GM19238 (cell line): ENCODE measurements around the gene SCN8A.
"Not testable (repeated sequence)": the region's sequence is repeated elsewhere in the genome, so short reads cannot be mapped to it uniquely, and the experiment has no call there.

Source experiments
- DNase-seq: peaks from one replicate; pipeline ENCODE4 v3.0.0; 2011; ENCODE audit warnings: low spot score; ENCODE audit not compliant: insufficient read length

SCN8A gene

DNA sequence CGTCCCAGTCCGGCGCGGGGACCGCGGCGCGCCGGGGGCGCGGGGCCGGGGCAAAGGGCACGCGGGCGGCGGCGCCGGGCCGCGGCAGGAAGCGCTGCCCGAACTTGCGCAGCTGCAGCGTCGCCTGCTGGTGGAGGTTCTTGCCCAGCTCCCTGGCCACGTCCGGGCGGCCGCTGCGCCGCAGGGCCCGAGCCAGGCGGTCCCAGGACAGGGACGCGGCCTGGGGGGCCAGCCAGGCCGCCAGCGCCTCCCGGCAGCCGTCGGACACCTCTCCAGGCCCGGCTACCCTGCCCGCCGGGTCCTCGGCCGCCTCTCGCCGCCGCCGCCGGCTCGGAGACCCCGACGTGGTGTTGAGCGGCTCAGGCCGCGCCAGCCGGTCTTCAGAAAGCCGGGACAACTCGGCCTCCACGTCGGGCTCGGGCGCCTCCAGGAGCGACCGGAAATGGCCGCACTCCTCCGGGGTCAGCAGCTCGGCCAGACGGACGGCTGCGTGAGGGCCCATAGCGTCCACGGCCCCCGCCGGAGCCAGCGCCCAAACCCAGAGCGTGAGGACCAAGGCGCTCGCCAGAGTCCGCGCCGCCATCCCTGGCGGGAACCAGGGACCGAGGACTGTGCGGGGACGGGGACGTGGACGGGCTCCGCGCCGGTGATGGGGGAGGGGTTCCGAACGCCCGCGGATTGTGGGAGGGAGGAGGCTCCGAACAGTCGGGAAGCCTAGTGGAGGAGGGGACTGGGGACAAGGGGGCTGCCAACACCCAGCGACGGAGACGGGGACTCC lies 223.5 kb downstream of the SCN8A start:
- DNase-seq = peak; percentile 62

DNA sequence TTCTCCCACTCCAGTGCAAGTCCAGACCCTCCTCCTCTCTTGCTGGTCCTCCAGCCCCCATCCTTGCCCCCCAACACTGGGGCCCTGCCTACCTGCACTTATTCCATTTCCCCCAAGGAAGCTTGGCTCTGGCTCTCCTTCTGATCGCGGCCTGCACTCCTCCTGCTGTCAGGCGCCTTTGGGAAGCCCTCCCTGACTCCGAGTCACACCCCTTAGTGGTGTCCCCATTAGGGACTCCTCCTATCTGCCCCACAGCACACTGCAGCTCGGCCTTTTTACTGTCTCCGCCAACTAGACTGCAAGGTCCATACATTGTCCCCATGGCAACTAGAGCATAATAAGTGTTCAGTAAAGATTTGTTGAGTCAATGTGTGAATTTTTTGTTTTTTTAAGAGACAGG lies 224.5 kb downstream of the SCN8A start:
- no peak for DNase-seq

DNA sequence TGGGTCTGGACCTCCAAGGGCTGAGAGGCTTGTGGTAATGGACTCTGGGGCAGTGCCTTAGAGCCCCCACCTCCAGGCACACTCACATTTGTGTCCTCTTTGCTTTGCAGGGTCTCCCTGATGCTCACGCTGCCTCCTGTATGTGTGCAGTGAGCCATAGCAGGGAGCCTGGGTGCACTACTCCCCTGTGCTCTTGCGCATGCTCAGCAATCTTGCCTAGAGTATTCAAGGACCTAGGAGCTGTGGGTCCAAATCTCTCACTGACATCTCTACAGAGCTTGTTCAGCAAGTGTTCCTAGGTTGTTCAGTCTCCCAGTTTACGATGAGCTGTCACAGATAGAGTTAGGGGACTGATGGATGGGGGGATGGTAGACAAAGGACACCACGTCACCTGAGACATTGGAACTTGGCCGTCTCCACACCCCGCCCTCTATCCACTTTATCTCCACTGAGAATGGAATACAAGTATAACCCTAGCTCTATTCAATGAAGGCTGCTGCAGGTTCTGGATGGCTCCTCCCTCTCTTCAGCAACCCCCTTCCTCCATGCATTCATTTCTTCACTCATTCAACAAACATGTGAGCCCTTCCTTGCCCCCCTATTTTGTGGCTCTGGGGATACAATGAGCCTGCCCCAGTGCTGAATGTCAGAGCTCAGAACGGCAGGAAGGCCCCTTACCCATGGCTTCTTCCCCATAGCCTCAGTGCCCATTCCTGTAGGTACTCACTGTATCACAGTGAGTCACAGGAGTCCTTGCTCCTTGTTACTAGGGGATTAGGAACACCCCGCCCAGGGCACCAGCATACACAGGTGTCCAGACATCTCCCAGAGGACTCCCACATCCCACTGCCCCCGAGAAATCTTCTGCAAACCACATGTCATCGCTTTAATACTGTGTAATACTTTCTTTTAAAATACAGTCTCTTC lies 226.3 kb downstream of the SCN8A start:
- no peak for DNase-seq

DNA sequence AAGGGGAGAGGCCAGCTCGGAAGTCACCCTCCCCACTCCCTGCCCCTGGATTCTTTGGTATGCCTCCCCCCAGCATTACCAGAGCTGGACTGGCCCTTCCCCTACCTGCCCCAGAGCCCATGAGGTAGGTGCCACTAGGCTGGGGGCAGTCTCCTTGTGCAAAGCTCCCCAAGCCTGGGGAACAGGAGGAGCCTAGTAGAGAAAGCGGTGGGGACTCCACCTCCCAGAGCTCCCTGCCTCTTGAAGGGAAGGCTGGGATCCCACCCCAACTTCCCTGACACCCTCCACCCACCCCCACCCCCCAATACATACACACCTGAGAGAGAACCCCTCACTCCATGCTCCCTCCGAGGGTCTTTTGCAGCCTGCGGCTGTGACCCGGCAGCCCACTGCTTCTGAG lies 227.1 kb downstream of the SCN8A start:
- no peak for DNase-seq

DNA sequence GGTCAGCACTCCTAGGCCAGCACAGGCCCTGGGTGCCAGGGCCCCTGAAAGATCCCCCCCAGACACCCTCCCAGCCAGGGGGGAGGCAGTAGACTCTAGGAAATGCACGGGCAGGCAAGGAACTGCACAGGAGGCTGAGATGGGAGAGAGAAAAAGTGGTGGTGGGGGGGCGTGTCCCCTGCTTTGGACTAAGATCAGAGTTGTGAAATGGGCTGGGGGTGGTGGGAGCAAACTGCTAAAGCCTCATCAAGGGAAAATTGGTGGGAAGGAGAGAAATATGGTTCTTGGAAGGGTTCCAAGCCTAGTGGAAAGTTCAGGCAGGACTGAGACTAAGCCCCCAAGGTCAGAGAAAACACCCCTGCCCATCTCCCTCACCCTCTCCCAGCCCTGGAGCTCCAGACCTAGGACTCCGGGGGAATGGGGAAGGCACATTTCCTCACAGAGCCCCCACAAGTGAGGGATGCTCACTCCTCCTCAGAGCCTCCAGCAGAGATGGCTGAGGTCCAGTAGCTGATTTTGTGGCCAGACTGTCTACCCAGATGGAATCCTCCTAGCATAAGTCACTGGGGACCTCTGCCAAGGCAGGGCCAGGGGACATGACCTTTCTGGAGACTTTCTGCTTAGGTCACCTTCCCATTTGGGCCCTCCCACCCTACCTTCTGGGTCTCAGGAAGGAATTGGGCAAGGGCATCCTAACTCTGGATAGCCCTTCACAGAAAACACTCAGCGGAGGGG lies 227.7 kb downstream of the SCN8A start:
- no peak for DNase-seq

DNA sequence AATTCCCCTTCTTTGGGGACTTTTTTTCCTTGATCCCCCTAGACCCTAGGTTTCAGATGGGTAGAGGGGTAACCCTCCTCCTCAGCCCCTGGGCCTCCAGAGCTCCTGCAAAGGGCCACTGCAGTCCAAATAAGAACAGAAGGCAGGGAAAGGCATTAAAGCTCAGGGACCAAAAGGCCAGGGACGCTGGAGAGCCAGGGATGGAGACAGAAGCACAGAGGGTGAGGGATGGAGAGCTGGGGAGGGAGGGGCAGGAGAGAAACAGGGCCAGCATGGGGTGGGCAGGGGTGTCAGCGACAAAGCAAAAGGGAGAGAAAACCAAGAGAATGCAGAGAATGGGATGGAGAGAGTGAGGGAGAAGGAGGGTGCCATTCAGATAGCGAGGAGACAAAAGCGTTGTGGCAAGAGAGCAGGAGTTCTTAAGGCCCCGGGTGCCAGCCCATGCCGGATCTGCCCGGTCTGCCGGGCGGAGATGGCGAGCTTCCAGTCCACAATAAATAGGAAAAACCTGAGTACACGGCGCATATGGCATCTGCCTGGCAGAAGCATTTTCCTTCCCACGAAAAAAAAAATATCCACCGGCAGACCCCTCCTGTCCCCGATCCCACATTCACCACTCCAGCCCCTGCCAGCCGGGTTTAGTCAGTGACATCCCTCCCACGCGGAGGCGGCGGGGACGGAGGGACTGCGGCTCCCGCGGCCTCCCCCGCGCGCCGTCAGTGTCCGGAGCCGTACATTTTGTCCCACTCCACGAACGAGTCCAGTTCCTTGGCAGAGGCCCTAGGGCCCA lies 228.9 kb downstream of the SCN8A start:
- DNase-seq = no peak

DNA sequence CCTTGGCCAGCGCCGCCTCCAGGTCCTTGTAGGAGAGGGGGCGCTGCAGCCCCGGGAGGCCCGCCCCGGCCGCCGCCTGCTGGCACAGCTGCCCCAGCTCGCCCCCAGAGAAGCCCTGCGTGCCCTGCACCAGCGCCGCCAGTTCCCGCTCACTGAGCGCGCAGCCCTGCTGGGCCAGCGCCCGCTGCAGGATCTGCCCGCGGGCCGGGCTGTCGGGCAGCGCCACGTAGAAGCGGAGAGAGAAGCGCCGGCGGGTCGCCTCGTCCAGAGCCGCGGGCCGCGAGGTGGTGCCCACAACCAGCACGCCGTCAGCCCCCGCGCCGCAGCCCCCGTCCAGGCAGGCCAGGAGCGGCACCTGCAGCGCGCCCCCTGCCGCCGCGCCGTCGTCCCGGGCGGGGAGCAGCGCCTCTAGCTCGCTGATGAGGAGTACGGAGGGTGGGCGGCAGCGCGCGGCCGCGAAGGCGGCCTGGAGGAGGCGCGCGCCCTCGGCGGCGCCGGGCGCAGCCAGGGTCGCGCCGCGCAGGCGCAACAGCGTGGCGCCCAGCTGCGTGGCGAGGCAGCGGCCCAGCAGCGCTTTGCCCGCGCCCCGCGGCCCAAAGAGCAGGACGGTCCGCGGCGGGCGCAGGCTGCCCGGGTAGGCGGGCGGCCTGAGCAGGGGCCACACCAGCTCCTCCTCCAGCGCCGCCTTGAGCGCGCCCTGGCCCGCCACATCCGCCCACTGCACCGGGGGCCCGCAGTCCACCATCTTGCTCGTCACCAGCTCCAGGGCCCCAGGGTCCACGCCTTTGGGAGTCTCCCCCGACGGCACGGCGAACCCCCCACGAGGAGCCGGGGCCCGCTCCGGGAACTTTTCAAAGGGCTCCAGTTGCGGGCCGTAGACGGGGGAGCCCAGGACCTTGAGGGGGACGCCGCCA lies 229.8 kb downstream of the SCN8A start:
- no peak for DNase-seq

DNA sequence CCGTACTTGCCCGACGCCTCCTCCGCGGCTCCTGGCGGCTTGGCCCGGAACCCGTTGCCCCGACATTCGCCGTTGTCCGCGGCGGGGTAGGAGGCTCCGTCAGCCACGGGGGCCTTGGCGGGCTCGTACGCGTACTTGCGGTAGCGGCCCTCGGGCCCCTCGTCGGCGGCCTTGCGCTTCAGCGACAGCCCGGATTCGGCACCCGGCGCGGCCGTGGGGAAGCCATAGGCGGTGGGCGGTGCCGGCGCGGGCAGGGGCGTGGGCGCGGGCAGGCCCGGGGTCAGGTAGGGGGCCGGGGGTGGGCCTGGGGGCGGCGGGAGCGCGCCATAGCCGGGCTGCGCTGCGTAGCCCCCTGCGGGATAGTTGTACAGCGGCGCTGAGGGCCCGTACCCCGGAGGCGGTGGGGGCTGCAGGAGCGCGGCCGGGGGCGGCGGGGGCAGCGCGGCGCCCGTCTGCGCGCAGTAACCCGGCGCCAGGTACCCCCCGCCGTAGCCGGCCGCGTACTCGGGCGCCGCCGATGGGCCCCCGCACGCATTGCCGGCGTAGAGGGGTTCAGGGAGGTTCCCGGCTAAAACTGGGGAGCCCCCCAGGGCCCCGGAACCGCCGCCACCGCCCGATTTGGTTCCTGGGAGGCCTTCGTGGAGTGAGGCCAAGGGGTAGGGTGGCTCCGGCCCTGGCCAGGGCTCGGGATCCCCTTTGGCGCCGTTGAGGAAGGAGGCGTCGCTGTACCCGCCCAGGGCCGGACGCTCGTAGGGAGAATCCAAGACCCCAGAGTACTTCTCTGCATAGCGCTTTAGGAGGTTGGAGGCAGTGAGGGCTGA lies 230.6 kb downstream of the SCN8A start:
- DNase-seq = no peak

DNA sequence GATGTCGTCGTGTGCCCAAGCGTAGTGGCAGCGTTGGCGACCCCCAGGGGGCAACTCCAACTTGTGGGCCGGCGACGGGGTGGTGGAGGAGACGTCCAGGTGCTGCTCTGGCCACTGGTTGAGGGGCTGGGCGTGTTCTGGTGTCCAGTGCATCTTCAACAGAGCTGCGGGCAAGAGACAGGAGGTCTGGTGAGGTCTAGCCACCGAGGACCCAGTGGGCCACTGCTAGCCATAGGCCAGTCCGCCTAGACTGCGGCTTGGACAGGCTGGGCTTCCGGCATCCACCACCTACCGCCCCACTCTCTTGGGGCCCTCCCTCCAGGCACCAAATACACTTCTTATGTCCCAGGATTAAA lies 231.2 kb downstream of the SCN8A start:
- no peak for DNase-seq

DNA sequence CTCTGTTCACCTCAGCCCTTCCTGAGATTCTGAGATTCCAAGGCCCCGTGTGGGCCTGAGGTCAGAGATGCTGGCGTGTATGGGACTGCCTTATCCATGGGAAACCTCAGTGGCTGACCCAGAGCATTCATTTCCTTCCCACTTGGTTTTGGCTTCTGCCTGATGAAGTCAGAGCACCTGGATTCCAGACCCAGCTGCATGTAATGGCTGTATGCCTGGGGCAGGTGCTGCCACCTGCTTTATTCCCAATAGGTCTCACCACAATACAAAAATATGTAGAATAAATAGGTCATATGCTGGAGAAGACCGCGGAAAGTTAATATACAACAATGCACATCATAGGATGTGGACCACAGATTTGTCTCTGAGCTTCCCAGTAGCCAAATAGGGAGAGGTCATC lies 231.9 kb downstream of the SCN8A start:
- no peak for DNase-seq

DNA sequence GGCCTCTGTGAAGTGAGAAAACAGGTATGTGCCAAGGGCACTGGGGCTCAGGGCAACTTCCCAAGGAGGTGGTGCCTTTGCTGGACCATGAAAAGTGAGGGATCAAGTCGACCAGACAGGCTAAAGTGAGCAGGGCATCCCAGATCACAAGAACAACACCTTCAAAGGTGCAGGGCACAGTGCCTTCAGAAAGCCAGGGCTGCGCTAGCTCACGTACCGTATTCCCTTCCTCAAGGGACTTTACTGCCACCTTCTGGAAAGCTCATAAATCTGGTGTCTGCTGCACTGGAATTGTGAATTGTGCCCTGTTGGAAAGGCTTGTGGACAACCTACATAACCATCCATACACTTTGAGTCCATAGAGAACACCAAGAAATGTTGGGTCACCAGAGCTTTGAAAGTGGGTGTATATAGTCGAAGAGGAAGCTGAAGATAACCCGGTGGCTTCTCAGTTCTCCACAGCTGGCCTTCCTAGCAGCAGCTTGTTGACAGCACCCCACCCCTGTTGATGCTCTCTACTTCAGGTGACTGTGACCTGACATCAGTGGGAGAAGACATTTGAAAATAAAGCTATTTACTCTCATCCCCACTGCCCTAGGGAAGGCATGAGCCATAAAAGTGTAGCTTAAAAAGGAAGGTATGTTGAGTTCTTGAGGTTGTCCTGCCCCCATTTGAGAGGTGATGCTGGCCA lies 233.0 kb downstream of the SCN8A start:
- DNase-seq = no peak

DNA sequence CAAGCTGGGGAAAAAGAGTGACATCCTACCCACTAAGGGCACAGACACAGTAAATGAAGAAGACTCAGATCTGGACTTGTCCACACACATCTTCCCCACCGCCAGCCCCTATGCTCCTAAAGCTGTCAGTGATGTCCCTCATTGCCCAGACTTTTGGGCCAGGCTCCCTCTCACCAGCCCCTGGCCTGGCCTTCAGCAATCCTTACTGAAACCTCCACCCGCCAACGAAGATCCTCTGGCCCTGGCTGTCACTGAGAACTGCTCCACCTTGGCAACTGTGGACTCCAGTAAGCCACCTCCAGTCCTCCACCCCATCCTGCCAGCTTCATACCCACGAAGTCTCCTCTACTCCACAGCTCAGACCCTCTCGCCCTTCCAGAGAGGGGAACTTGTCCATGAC lies 234.2 kb downstream of the SCN8A start:
- DNase-seq = no peak

DNA sequence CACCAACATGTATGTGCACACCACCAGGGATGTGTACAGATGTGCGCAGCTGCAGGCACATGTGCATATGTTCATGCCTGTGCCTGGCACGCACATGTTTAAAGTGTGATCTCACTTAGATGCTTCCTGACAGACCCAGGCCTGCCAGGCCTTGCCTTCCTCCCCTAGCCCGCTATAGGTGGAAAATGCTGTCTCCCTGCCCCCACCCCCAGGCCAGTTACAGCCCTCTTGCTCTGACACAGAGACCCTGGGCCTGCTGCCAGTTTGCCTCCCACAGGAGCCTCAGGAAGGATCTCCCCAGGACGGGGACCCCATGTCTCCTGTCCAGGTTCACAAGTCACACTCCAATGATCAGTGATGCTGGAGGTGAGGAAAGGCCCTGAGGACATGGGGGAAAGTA lies 235.8 kb downstream of the SCN8A start:
- no peak for DNase-seq

DNA sequence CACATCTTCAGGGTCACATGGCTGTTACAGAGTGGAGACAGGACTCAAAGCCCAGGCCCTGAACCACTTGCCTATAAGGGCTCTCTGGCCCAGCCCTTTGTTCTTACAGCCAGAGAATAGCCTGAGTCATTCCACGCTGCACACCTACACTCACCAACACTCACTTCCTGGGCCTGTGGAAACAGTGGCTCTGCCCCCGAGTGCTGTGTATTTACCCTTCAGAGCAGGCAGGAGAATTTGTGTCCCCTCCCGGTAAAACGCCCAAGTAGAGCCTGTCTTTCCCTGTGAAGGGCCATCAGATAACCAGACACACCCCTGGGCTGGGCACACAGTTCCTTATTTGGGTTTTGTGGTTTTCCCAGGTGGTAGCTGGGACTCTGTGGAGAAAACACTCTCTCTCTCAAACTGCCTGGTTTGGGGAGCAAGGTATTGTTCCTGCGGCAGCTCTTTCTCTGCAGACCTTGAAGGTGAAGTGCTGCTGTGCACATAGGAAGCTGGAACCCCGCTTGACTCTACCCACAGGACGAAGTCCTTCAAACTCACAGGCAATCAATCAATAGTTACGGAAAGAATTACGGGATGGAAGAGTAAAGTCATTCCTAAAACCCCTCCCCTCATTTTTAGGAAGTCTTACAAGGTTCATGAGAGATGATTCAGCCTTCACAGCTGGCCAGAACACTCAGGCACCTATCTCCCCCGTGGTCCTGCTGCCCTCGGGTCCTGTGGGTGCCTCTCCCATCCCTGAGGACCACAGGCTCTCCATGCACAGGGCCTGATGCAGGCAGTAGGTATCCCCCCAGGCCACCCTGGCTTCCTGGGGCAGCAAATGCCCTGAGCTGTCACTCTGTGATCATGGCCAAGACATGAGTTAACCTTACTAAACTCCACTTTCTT lies 237.1 kb downstream of the SCN8A start:
- DNase-seq = no peak

DNA sequence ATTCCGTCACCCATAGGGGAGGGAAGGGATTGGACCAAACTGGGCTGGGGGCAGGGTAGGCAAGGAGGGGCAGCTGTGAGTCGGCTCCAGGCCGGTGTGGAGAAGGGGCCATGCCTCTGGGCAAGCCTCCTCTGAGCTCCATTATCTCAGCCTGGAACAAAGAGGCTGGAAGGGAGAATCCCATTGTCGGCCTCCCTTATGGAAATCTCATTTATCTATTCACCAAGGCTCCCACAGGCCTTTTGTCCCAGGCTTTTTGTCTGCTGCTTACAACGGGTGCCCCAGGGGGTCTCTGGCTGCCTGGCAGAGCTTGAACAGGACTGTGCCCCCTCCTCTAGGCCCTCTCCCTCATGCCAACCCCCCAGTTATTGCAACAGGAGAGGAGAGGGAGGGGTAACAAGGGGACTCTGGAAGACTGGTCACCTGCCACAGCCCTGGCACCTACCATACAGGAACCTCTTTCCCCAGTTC lies 238.0 kb downstream of the SCN8A start:
- no peak for DNase-seq

DNA sequence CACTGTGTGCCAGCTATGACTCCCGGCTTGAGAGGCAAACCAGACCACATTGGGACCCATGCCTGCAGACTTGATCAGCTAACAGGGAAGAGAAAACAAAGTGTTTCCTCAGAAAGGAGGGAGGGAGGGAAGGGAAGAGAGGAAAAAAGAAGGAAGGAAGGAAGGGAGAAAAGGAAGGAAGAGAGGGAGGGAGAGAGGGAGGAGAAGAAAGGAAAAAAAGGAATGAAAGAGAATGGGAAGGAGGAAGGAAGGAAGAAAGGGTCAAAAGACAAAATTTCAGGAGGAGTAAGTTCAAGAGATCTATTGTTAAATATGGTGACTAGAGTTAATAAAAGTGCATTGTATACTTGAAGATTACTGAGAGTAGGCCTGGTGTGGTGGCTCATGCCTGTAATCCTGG lies 238.6 kb downstream of the SCN8A start:
- DNase-seq = no peak

DNA sequence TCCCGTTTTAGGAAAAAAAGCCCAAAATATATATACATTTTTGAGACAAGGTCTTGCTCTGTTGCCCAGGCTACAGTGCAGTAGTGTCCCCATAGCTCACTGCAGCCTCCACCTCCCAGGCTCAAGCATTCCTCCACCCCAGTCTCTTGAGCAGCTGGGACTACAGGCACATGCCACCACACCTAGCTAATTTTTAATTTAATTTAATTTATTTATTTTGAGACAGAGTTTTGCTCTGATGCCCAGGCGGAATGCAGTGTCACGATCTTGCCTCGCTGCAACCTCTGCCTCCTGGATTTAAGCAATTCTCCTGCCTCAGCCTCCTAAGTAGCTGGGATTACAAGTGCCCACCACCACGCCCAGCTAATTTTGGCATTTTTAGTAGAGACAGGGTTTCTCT lies 240.8 kb downstream of the SCN8A start:
- not testable (repeated sequence) for DNase-seq
